NCI-H460 (cell line): Measurements from ENCODE around the gene ST6GALNAC6. TPM values are rescaled to one million over a fixed set of nuclear protein-coding genes. Genes with fewer than 3 reads are reported as not detected.

Experiments used
- DNase-seq: peaks from one replicate; pipeline ENCODE4 v3.0.0-alpha.2; 2016; ENCODE audit warnings: low read depth; ENCODE audit errors: extremely low read depth
- polyA plus RNA-seq: library from polyadenylated mRNA; depleted of rRNA; stranded (reverse); fragments of >200 nt; gene quantifications from 2 replicates; pipeline ENCODE4 v1.2.3, GENCODE V29; 2014; cell fraction: nucleus; rRNA removed
- total RNA-seq: library from RNA; depleted of rRNA; stranded (reverse); fragments of >200 nt; shearing (Covaris generic); gene quantifications from 2 replicates; pipeline ENCODE4 v1.2.3, GENCODE V29; 2014; rRNA removed

ST6GALNAC6 gene, protein sequence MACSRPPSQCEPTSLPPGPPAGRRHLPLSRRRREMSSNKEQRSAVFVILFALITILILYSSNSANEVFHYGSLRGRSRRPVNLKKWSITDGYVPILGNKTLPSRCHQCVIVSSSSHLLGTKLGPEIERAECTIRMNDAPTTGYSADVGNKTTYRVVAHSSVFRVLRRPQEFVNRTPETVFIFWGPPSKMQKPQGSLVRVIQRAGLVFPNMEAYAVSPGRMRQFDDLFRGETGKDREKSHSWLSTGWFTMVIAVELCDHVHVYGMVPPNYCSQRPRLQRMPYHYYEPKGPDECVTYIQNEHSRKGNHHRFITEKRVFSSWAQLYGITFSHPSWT
- total RNA-seq = 6.5 and 12.8 TPM in 2 replicates
- 33.0 and 36.7 TPM in 2 replicates for polyA plus RNA-seq

DNA sequence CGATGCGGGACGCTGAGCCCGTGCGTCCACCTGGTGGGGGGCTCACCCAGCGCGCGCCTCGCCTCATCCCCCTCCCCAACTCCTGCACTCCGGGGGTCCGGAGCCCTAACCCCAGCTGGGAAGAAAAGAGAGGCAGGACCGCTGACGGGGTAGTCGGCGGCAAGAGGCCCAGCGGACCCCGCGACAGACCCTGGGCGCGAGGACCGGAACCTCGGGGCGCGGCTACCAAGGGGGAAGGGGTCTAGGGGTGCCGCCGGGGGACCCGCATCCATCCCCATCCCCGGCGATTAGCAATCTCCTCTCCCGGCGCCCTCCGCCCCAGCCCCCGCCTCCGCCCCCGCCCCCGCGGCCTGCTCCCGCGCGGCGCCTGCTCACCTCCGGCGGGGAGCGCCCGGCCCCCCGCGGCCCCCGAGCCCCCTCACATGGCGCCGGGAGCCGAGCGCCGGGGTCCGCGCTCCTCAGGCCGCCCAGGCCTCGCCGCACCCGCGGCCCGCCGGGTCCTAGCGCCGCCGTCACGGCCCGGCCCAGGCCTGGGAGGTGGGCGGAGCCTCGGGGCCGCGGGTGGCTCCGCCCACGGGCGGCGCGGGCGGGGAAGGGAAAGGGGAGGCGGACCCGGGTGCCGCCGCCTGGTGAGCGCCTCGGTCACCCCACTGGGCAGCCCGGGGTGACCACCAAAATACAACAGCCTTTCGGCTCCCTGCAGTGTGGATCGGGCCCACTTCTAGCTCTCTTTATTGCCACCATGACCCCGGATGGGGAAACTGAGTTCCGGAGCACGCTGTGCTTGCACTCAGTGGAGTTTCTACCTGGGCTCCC, at the start of gene ST6GALNAC6:
Gene ST6GALNAC6, minus strand, starts transcription at position 476 of the 816 bp plus-strand sequence. CDS start 1,622 bp downstream, outside the sequence.
- DNase-seq = no peak

DNA sequence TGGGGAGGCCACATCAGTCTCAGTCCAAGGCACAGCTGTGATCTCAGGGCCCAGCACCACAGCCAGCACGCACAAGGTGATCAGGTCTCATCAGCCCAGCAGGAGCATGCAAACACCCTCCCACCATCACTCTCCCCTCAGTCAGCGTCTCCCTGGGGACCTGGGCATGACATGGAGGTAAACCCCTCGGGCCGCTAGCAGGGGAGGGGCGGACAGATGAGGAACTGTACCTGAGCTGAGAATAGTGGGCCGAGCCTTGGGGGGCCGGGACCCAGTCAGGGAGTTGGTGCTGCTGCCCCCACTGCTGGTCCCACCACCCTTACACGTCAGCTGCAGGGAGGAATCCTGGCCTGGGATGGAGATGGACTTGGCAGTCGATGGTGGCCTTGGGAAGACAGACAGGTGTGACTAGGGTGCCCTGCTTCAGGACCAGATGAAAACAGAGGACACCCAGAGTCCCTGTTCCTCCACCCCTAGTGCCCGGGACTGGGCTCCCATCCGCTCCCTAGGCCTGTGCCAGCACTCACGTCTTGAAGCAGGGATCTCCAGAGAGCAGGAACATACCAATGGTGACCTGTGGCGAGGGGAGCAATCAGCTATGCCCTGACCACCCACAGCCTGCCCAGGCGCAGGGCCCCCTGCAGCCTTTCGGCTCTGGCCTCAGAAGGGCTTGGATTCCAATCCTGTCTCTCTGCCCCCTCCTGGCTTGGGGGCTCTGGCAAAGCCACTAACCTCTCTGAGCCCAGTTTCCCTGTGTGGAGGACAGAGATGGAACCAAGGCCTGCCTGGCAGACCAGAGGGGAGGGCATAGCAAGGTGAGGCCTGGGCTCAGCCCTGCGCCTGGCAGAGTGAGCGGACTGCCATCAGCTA, 48.7 kb upstream of the ST6GALNAC6 start:
- DNase-seq = no peak

DNA sequence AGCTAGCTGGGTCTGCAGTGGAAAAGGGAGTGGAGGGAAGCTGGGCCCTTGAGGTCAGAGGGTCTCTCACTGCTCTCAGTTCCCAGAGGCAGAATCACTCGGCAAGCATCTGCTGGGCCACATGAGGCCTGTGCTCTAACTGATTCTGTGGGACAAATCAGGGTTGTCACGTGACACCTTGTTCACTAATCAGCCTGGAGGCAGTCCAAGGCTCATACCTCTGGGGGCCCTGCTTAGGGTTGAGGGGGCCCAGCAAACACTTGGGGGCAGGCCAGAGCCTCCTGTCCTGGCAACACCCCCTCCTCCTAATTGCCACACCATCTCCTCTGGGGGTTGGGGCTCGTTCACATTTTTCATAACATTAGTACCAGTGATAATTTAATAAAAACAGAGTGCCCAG, 47.3 kb upstream of the ST6GALNAC6 start:
- no peak for DNase-seq

DNA sequence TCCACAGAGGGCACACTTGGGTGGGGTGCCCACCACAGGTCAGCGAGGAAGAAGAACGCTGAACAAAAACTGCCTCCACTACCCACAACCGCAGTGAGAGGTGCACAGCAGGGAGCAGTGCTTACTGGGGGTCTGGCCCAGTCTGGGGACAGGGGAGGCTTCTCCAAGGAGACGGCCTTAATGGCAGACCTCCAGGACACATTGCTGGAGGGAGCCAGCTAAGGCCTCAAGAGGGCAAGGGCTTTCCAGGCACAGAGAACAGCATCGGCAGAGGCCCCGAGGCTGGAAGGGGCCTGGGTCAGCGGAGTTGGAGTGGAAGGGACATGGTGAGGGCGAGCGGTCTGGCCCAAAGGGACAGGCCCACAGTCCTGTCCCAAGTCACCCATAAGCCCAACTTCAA, 46.5 kb upstream of the ST6GALNAC6 start:
- DNase-seq = no peak

DNA sequence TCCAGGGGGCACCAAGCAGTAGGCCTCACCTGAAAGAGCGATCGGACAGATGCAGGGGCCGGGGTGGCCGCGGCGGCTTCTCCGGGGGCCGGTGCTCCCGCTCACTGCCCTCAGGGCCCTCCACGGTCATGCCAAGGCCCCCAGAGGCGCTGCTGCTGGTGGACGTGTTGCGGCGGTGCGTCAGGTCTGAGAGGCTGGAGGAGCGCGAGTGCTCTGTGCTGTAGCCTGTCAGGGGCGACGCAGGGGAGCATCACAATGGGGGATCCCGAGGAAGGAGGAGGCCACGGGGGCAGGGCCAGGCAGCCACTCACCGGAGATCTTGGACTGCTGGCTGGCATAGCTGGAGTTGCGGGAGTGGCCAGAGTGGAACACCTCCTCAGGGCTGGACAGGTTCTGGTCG, 45.9 kb upstream of the ST6GALNAC6 start:
- DNase-seq = no peak

DNA sequence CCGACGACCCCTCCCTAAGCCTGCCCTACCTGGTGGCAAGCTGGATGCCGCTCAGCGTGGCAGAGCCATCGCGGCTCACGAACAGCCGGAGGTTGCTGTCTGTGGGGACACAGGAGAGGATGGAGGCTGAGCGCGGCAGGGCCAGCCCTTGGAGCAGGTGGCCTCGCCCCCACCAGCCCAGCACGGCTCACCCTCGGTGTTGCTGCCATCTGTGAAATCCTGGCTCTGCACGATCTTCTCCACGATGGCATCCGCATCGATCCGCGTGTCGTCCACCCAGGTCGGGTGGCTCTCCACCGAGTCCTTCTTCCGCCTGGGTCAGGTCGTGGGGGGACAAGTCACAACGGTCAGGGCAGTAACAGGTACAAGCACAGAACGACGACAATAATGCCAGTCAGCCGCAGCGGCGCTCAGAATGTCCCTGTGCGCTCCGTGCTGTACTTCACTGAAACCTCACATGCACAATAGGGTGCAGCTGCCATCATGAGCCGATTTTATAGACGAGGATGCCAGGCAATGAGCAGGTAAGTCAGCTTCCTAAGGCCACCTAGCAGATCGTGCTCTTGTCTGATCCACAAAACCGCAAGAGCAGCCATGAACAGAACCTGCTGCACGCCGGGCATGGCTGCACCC, 45.3 kb upstream of the ST6GALNAC6 start:
- no peak for DNase-seq

DNA sequence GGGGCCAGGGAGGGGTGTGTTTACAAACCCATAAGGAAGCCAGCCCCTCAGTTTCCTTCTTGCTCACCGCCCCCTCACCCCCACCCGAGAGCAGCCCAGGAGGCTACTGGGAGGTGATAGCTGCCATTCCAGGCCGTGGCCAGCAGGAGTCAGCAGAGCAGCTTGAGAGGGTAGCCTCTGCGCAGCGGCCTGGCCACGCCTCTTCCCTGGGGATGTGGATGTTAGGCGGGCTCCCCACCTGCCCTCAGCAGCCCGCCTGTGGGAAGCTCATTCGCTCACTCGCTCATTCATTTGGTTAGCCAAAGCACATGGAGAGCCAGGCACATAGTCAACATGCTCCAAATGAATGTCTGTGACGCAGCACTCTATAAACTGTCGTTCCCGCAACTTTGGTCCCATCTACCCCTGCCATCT, 44.3 kb upstream of the ST6GALNAC6 start:
- DNase-seq = peak; percentile 75

DNA sequence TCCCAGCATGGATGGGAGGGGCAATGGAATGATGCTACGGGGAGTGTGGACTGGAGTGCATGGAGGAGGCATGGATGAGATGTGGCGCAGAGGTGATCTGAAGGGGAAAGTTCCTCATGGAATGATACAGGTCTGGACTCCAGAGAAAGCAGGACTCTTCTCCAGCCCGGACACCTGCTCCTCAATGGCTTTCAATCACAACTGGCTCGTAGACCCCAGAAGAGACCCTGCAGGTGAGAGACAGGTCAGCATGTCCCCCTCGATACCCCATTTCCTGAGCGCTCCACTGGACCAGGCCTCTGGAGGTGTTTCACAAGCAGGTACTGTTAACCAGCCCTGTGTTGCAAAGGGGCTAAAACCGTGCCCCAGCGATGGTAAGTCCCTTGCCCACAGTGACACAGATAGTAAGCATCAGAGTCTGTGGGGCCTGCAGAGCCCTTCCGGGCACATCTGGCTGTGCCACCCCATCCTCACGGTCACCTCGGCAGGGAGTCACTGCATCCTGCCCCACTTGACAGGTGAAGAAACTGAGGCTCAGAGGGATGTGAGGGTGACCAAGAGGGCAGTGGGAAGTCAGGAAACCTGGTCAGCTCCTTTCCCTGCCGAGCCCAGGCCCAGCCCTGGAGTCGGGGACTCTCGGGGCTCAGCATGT, 43.7 kb upstream of the ST6GALNAC6 start:
- no peak for DNase-seq

DNA sequence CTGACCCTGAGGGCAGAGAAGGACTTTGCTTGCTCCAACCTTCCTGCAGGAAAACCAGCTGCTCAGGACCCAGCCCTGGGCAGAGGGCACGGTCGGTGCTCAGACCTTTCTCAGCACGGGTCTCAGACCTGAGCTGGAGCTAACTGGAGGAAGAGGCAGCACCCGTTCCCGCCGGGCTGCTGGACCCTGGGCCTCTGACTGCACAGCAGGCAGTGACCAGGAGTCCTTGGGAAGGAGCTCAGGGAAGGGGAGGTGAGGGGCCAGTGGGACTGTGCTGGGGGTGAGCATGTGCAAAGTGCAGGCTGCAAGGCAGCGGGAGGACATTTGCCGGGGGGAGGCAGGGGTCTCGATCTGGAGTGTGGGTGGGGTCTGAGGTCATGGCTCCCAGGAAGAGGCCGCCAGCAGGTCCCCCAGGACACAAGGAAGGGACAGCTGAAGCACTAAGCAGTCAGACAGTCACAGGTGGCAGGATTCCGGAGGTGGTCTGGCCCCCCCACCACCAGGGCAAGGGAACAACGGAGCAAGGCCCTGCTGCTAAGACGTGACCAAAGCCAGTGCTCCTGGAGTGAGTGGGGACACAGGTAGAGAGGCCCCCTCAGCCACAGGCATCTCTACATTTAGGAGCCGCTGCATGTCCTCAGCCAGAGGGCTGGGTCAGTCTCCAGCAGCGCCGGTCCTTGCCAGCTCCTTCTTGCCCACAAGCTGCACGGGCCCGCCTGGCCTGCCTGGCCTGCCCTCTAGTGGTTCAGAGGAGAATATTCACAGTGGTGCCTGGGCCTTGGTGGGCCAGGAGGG, 43.0 kb upstream of the ST6GALNAC6 start:
- DNase-seq = no peak

DNA sequence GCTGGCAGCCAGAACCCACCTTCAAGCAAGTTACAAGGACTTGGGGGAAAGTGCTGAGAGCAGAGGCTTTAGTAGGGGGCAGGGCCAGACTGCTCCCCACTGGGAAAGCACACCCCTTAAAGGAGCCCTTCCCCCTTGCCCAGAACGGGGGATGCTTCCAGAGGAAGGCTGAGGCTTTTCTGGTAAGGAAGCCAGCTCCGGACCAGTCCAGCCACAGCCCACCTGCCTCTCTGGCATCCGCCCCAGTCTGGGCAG, 42.5 kb upstream of the ST6GALNAC6 start:
- DNase-seq = no peak

DNA sequence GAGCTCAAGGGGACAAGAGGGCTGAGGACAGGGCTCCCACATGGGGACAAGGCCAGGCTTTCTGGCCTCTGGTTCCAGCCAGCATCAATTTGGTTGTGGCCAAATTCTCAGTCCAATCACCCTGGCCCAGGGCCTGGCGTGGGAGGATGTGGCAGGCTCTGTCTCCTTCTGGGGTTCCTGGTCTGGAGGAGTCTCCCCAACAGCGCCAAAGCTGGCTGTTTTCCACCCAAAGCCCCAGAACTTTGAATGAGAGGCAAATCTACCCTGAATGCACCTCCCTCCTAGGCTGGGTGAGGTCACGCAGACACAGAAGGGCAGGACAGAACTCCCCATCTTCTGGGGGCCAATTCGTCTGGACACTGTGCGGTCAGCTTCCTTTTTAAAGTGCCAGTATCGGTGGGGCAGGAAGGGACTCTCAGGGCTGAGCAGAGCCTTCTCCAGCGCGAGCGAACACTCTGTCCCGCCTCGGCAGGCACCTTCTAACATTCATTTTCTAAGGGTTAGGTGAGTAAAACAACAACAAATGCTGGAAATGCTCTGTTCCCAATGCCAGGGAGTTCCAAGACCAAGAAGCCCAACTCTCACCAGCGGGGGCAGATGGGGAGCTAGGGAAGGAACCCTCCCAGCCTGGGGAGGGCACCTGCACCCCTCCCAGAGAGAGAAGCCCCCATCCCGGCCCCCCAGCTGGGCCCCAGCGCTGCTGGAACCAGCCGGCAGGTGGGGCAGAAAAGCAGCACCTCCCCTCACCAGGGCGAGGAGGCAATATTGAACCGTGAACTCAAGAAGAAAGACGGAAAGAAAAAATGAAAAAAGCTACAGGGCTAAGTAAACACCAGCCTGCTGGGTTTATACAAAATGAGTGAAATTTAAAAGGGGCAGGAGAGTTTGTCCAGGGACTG, 41.9 kb upstream of the ST6GALNAC6 start:
- DNase-seq = no peak

DNA sequence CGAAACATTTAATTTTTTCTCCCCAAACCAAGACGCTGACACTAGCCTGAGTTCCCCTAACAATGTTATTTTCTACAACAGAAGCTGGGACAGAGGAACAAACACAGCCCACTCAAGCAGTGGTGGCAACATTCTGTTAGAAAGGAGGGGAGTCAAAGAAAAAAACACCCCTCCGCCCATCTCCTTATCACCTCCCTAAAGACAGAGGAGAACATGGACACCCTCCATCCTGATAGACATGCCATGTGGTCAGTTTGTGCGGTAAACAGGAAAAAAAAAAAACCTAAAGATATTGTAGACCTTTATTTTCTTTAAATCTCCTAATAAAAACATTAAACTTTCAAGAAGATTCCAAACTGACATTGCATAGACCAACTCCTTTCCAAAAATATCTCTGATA, 41.2 kb upstream of the ST6GALNAC6 start:
- DNase-seq = no peak

DNA sequence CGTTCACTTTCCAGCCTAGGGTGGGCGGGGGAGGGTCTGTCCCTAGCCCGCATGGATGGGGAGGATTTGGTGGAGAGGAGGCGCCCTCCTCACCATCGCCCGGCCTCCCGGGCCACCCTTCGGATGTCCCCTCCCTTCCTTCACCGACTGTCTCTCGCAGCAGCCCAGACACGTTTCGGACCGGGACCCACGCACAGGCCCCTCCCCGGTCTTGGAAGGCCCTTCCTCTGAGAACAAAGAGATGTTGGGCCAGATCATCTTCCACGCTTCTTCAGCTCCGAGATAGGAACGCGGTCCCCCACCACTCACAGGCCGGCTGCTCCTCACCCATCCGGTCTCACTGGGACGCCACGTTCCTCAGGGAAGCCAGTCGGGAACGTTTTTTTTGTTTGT, 38.9 kb upstream of the ST6GALNAC6 start:
- no peak for DNase-seq

DNA sequence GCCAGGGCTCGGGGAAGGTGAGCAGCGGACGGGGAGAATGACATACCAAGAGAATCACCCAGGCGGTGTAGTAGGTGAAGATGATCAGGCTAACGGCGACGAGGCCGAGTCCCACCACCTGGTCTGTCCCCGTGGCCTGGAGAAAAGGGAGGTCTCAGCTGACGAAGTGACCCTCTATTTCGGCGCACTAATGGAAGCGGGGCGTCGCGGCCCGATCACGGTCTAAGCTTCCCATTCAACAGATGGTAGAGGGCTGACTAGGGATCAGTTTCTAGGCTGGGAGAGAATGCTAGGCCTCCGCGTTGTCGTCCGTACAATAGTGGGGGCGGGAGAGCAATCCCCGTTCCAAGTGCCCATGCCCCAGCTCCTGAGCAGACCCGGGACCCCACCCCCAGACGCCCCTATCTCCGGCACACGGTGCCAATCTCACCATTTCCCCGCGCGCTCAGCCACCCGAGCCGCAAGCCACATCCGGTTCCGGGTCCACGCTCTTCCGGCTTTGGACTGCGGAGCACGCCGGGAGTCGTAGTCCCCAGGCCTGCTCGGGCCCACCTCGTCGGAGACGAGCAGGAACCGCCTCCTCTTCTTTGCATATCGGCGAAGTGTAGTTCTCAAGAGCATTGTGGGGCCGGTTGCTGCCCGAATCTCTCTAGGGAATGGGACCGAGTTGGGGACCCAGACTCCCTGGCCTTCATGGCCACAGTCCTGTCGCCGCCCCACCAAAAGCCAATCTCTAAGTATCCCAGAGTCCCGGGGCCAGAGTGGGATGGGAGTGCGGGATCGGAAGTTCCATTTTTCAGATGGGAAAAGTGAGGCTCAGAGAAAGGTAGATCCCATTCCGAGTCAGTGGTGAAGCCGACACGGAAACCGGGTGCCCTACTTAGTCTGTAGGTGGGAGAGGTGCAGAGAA, 38.2 kb upstream of the ST6GALNAC6 start, which contains the start of gene DPM2:
Gene DPM2, minus strand, starts transcription at position 467 of the 910 bp plus-strand sequence. Its CDS starts 34 bp downstream, at position 433.
- DNase-seq = peak; percentile 72

DNA sequence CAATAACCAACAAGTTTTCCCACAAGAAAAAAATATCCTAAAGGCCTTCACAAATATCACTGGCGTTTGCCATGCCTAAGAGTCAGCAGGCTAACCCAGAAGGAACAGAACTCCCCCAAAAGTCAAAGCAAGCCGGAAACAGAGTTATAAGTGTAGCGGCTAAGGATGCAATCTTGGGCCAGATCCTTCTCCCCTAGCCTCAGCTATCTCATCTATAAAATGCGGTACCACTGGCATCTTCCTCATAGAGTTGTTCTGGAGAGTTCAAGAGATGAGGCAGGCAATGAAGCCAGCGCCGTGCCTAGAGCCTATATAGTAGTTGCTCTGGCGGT, 37.6 kb upstream of the ST6GALNAC6 start:
- DNase-seq = no peak

DNA sequence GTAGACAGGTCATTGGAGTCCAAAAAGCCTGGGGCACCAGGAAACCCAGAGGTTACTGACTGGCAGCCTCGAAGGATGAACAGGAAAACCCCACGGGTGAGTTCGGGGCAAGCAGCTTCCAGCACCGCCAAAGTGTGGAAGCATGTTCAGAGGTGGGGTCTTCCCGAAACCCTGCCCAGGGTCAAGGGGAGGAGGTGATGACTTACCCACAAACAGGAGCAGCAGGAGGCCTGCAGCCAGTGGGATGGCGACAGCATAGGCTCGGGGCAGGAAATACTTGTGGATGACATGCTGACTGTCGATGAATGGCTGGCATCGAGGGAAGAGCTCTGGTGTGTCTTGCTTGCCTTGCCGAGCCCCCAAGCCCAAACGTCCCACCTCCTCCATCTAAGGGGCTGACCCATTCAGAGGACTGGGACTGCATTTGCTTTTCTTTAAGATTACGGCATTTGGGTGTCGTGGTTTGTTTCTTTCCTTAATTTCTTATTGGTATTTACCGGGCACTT, 37.0 kb upstream of the ST6GALNAC6 start:
- DNase-seq = no peak

DNA sequence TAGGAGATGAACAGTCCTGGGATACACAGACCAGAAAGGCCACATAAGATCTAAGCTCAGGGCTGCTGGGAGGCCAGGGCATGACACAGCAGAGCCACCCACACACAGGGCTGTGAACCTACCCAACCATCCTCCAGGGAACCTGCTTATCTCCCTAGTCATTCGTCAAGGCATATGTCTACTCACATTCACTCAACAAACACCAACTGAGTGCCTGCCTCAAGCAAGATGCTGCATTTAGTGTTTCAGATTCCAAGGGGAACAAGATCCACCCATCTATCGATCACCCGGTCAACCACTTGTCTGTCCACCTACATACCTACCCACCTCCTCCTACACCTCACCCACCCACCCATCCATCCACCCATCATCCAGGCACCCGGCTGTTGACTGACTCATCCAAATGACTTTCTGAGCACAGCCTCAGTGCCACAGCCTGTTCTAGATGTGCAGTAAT, 36.4 kb upstream of the ST6GALNAC6 start:
- DNase-seq = no peak
